ENCODE results near the gene HOXC12. TPM values are rescaled to one million over a fixed set of nuclear protein-coding genes. Genes with fewer than 3 reads are reported as not detected.

Gene HOXC12
- total RNA-seq, 1 experiment from 2014 or later: not detected

DNA sequence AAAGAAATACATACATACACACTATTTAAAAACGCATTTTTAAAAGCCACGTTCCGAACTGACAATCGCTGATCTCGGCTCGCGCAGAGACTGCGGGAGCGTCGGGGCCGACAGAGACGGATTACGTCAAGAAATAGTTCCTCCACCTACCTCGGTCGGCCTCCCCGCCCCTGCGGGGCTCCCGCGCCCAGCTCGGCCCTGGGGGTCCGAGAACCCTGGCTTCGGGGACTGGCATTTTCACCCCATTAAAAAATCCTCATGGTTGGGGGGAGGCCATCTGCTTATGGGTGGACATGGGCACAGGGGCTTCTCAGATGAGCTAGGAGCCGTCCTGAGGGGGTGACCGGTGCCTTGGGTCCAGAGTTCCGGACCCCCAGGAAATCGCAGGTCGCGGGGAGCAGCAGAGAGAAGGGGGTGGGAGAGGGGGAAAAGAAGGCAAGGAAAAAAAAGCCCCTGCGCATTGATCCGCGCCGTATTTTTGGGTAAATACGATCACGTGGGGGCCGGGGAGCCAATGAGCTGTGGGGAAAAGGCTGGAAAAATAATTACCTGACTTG is 44.9 kb downstream of the HOXC12 start:
- Mint-ChIP-seq H3K4me1 (ENCODE audit: low read depth, unreplicated experiment) (peaks cover 19% of the 10 kb centered on the region), H3K27me3 (ENCODE audit: unreplicated experiment) (peaks cover 89% of the 10 kb centered on the region), H3K36me3 (ENCODE audit: insufficient read depth, unreplicated experiment) (peaks cover 27% of the 10 kb centered on the region), H3K9me3 (ENCODE audit: low read depth, unreplicated experiment) (no peaks in the 10 kb centered on the region), H3K27ac (ENCODE audit: unreplicated experiment) (no peak overlapping the region), H3K4me3 (ENCODE audit: low read depth, unreplicated experiment) (peak overlapping the region; percentile 70)
- intact Hi-C loops (cut with micrococcal nuclease; ENCODE audit: unreplicated experiment): no loop called here
- peak; percentile 55 for DNase-seq
- BruUV-seq (replicated peaks): no TSS peak
- CTCF ChIA-PET: interaction anchor here (0.9 to 2.0 kb wide), 5 partner anchors 9 to 215 kb away, joined by 3 to 8 read pairs (median 4); partner anchors contain the start of gene HOXC8
- TF ChIP-seq, protein P1, sequence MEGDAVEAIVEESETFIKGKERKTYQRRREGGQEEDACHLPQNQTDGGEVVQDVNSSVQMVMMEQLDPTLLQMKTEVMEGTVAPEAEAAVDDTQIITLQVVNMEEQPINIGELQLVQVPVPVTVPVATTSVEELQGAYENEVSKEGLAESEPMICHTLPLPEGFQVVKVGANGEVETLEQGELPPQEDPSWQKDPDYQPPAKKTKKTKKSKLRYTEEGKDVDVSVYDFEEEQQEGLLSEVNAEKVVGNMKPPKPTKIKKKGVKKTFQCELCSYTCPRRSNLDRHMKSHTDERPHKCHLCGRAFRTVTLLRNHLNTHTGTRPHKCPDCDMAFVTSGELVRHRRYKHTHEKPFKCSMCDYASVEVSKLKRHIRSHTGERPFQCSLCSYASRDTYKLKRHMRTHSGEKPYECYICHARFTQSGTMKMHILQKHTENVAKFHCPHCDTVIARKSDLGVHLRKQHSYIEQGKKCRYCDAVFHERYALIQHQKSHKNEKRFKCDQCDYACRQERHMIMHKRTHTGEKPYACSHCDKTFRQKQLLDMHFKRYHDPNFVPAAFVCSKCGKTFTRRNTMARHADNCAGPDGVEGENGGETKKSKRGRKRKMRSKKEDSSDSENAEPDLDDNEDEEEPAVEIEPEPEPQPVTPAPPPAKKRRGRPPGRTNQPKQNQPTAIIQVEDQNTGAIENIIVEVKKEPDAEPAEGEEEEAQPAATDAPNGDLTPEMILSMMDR (IDR thresholded peaks at IDR 0.05; ENCODE audit: unreplicated experiment): no peak

GRCh38 chr12:54000116-54001114 is 45.7 kb downstream of the HOXC12 start, which contains the start of gene HOXC9:
Gene HOXC9, plus strand, starts transcription at chr12:54000161. Its CDS starts 28 bp downstream, at chr12:54000189.
- H3K27me3 Mint-ChIP-seq (ENCODE audit: unreplicated experiment): peaks cover 89% of the 10 kb centered on the region
- H3K4me1 Mint-ChIP-seq (ENCODE audit: low read depth, unreplicated experiment): peaks cover 12% of the 10 kb centered on the region
- intact Hi-C loops (cut with micrococcal nuclease; ENCODE audit: unreplicated experiment): no loop called here
- BruUV-seq (replicated peaks): no TSS peak
- peaks cover 20% of the 10 kb centered on the region for H3K36me3 Mint-ChIP-seq (ENCODE audit: insufficient read depth, unreplicated experiment)
- TF ChIP-seq, protein P1 (IDR thresholded peaks at IDR 0.05; ENCODE audit: unreplicated experiment): no peak
- DNase-seq: no peak
- H3K27ac Mint-ChIP-seq (ENCODE audit: unreplicated experiment): no peak within 1 kb of the TSS
- CTCF ChIA-PET: interaction anchor here (0.9 to 2.0 kb wide), 5 partner anchors 8 to 215 kb away, joined by 3 to 8 read pairs (median 4); partner anchors contain the start of gene HOXC8
- peak within 1 kb of the TSS; percentile 70 for H3K4me3 Mint-ChIP-seq (ENCODE audit: low read depth, unreplicated experiment)
- H3K9me3 Mint-ChIP-seq (ENCODE audit: low read depth, unreplicated experiment): no peaks in the 10 kb centered on the region

DNA sequence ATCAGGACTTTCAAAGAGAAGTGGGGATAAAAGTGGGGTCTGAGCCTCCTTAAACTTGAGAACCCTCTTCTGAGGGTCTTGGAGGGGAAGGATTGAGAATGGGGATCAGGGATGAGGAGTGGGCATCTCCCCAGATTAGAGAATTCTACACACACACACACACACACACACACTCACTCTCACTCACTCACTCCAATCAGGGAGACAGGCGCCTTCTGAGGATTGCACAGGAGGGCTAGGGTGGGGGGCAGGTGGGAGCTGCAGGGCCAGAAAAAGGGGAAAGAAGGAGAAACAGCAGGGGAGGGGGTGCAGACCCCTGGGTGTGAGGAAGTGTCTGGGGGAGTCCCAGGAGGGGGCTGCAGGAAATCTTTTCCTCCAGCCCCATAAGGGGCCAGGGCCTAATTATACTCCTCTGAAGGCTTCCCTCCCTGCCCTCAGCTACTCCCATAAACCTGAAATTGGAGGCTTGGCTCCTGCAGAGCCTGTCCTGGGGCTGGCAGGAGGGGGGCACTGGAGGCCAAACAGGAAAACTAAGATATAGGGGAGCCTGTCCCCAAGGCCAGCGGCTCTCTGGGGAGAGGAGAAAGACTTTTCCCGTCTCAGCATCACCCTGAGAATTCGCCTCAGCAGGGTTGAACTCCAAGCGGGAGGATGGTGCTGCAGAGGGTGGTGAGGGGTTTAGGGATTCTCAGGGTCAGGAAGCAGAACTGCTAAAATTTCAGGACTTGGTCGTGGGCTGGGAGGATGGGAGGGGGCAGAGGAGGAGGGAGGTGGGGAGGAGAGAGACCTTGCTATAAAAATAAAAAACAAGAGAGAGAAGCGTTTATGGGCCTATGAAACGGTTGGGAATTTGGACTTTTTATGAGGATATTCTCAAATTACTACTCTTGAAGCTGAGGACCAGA is 46.8 kb downstream of the HOXC12 start:
- TF ChIP-seq, protein P1 (IDR thresholded peaks at IDR 0.05; ENCODE audit: unreplicated experiment): no peak
- no peaks in the 10 kb centered on the region for H3K9me3 Mint-ChIP-seq (ENCODE audit: low read depth, unreplicated experiment)
- H3K27ac Mint-ChIP-seq (ENCODE audit: unreplicated experiment): no peak overlapping the region
- intact Hi-C loops (cut with micrococcal nuclease; ENCODE audit: unreplicated experiment): no loop called here
- H3K4me3 Mint-ChIP-seq (ENCODE audit: low read depth, unreplicated experiment): no peak overlapping the region
- H3K36me3 Mint-ChIP-seq (ENCODE audit: insufficient read depth, unreplicated experiment): peaks cover 17% of the 10 kb centered on the region
- CTCF ChIA-PET: no interaction called here
- no peak for DNase-seq
- peaks cover 16% of the 10 kb centered on the region for H3K4me1 Mint-ChIP-seq (ENCODE audit: low read depth, unreplicated experiment)
- peaks cover 89% of the 10 kb centered on the region for H3K27me3 Mint-ChIP-seq (ENCODE audit: unreplicated experiment)
- no TSS peak for BruUV-seq (replicated peaks)
